Suprapubic skin (tissue), 4 donors: ENCODE data around the gene THPO. TPM values are rescaled to one million over a fixed set of nuclear protein-coding genes. Genes with fewer than 3 reads are reported as not detected.
"Not testable (repeated sequence)": the region's sequence is repeated elsewhere in the genome, so short reads cannot be mapped to it uniquely, and the experiment has no call there.

Experiments used
- DNase-seq, 2 donors: peaks; one replicate each; pipeline ENCODE4 v3.0.0-alpha.2; 2019; ENCODE audit warnings: low spot score in 2 of 2
- H3K27ac ChIP-seq: fragments of 200-600 bp; sonication (generic); one replicate; pipeline ENCODE4 v1.5.1; 2019
- H3K27me3 ChIP-seq: fragments of 200-600 bp; sonication (generic); one replicate; pipeline ENCODE4 v1.5.1; 2019
- H3K36me3 ChIP-seq: fragments of 200-600 bp; sonication (generic); one replicate; pipeline ENCODE4 v1.5.1; 2019
- H3K4me1 ChIP-seq: fragments of 200-600 bp; sonication (generic); one replicate; pipeline ENCODE4 v1.5.1; 2019
- H3K4me3 ChIP-seq: fragments of 200-600 bp; sonication (generic); one replicate; pipeline ENCODE4 v1.5.1; 2019; ENCODE audit warnings: mild to moderate bottlenecking
- H3K9me3 ChIP-seq: fragments of 200-600 bp; sonication (generic); one replicate; pipeline ENCODE4 v1.5.1; 2019
- EP300 ChIP-seq: sonication (generic); formaldehyde crosslinking; IDR thresholded peaks from one replicate; pipeline ENCODE4 v1.6.1; 2017; ENCODE audit warnings: antibody characterized with exemption
- POLR2A ChIP-seq, 2 donors: fragments of 450-650 bp; IDR thresholded peaks; one replicate each; pipeline ENCODE4 v1.6.1; 2017; ENCODE audit warnings: antibody characterized with exemption in 2 of 2, mild to moderate bottlenecking in 2 of 2, moderate library complexity in 2 of 2
- POLR2AphosphoS5 ChIP-seq, 3 donors: sonication (generic); formaldehyde crosslinking; IDR thresholded peaks; one replicate each; pipeline ENCODE4 v1.6.1; 2017; ENCODE audit warnings: antibody characterized with exemption in 3 of 3
- WGBS: methylation state at CpG from one replicate; pipeline ENCODE4 v1.1.5; 2018; 5-methylcytosine and 5-hydroxymethylcytosine counted together
- total RNA-seq, 4 donors: library from RNA; depleted of rRNA; stranded (reverse); fragments of >200 nt; gene quantifications; one replicate each; pipeline ENCODE4 v1.1.0, GENCODE V29; 2016
- TF ChIP-seq, protein P1 (sequence below), 2 donors: fragments of 200-600 bp in 1 of 2; fragments of 450-650 bp in 1 of 2; sonication (generic) in 1 of 2; IDR thresholded peaks; one replicate each; pipeline ENCODE4 v1.5.1; 2016 to 2019; ENCODE audit warnings: antibody characterized with exemption in 2 of 2, mild to moderate bottlenecking in 1 of 2, moderate library complexity in 1 of 2

THPO gene
- total RNA-seq, 4 donors from 2014 or later = 0.93 TPM; not detected in 3

DNA sequence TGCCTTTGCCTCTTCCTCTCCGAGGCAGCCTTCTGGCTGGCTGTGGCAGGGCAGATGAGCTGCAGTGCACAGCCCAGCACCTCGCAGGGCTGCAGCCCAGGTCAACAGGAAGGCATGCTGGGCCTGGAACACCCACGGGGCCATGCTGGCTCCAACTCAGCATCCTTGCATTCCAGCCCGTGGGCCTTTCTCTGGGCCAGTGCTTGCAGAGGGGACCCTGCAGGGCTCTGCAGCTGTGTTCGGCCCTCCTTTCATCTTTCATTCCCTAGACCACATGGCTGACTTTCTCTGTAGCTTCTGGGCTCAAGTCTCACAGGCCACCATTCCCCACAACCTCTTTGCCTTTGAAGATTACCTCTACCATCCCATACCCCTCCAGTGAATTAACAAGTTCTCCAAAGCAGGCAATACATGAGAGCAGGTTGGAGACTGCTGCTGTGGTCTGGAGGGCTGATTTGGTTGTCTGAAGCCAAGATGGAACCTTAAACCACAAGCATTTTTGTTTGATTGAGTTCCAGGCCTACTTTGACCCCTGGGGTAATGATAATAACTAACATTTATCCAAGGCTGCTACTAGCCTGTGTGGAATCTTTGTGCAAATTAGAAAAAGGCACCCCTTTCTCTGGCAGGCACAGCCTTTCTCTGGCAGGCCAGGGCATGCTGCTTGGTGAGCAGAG, 34.7 kb downstream of the THPO start:
- peaks cover 26% of the 10 kb centered on the region for H3K36me3 ChIP-seq
- H3K27ac ChIP-seq = no peak overlapping the region
- H3K4me1 ChIP-seq = peaks cover 52% of the 10 kb centered on the region
- H3K27me3 ChIP-seq = no peaks in the 10 kb centered on the region
- WGBS = 72% methylated on average over 5 of the region's 5 CpGs
- TF ChIP-seq EP300 (no peak), POLR2AphosphoS5 (IDR thresholded peaks at IDR 0.05) (no peak), POLR2A (IDR thresholded peaks at IDR 0.05) (no peak)
- TF ChIP-seq, protein P1, sequence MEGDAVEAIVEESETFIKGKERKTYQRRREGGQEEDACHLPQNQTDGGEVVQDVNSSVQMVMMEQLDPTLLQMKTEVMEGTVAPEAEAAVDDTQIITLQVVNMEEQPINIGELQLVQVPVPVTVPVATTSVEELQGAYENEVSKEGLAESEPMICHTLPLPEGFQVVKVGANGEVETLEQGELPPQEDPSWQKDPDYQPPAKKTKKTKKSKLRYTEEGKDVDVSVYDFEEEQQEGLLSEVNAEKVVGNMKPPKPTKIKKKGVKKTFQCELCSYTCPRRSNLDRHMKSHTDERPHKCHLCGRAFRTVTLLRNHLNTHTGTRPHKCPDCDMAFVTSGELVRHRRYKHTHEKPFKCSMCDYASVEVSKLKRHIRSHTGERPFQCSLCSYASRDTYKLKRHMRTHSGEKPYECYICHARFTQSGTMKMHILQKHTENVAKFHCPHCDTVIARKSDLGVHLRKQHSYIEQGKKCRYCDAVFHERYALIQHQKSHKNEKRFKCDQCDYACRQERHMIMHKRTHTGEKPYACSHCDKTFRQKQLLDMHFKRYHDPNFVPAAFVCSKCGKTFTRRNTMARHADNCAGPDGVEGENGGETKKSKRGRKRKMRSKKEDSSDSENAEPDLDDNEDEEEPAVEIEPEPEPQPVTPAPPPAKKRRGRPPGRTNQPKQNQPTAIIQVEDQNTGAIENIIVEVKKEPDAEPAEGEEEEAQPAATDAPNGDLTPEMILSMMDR (IDR thresholded peaks at IDR 0.05) = no peak
- H3K9me3 ChIP-seq = no peaks in the 10 kb centered on the region
- no peak overlapping the region for H3K4me3 ChIP-seq
- no peak for DNase-seq

DNA sequence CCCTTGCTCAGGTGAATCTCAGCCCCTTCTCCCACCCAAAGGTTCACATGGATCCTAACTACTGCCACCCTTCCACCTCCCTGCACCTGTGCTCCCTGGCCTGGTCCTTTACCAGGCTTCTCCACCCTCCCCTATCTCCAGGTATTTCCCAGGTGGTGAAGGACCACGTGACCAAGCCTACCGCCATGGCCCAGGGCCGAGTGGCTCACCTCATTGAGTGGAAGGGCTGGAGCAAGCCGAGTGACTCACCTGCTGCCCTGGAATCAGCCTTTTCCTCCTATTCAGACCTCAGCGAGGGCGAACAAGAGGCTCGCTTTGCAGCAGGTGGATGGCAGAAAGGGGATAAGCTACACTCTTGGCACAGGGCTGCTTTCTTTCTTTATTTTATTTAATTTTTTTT, 36.1 kb downstream of the THPO start:
- TF ChIP-seq POLR2A (IDR thresholded peaks at IDR 0.05) (no peak), POLR2AphosphoS5 (IDR thresholded peaks at IDR 0.05) (no peak), EP300 (no peak)
- TF ChIP-seq, protein P1 (IDR thresholded peaks at IDR 0.05) = no peak
- no peak overlapping the region for H3K27ac ChIP-seq
- H3K27me3 ChIP-seq = no peaks in the 10 kb centered on the region
- H3K4me1 ChIP-seq = peaks cover 66% of the 10 kb centered on the region
- no peak overlapping the region for H3K4me3 ChIP-seq
- H3K9me3 ChIP-seq = no peaks in the 10 kb centered on the region
- 71% methylated on average over 7 of the region's 7 CpGs for WGBS
- DNase-seq = no peak
- H3K36me3 ChIP-seq = peaks cover 26% of the 10 kb centered on the region

DNA sequence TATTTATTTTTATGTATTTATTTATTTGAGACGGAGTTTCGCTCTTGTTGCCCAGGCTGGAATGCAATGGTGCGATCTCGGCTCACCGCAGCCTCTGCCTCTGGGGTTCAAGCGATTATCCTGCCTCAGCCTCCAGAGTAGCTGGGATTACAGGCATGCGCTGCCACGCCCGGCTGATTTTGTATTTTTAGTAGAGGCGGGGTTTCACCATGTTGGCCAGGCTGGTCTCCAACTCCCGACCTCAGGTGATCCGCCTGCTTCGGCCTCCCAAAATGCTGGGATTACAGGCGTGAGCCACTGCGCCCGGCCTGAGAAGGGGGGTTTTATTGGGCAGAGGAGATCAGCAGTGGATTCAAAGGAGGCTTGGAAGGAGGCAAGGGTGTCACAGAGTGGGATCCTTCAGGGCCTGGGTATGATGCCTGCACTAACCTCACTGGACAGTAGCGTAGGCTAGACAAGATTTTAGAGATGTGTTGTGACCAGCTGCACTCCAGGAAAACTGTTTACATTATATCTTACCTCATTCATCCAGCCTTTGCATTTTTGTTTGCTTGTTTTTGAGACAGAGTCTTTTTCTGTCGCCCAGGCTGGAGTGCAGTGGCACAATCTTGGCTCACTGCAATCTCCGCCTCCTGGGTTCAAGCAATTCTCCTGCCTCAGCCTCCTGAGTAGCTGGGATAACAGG, 38.4 kb downstream of the THPO start:
- H3K4me1 ChIP-seq = peaks cover 68% of the 10 kb centered on the region
- H3K36me3 ChIP-seq = peaks cover 29% of the 10 kb centered on the region
- WGBS = 59% methylated on average over 19 of the region's 19 CpGs
- H3K27ac ChIP-seq = peak overlapping the region; percentile 94
- DNase-seq, H3K9me3 ChIP-seq, H3K27me3 ChIP-seq, H3K4me3 ChIP-seq: not testable (repeated sequence)

DNA sequence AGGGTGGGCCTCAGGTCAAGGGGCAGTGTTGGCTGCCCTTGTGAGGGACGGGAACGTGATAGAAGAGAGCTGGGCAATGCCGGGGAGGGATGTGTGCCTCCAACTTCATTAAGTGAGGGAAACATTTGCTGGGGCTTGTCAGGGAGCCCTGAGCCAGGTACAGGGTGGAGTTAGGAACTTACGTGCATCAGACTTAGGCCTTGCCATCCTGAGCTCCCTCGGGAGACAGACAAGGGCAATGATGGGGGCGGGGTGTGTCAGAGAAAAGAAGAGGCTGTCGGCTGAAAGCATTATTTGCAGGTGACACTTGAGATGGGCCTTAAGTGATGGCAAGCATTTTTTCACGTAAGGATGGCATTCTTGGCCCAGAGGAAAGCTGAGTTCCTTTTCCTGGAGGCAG, 39.0 kb downstream of the THPO start:
- 46% methylated on average over 8 of the region's 8 CpGs for WGBS
- DNase-seq = no peak
- H3K4me3 ChIP-seq = peak overlapping the region; percentile 37
- H3K9me3 ChIP-seq = no peaks in the 10 kb centered on the region
- TF ChIP-seq POLR2A (IDR thresholded peaks at IDR 0.05) = no peak
- TF ChIP-seq, protein P1 (IDR thresholded peaks at IDR 0.05) = no peak
- peaks cover 28% of the 10 kb centered on the region for H3K36me3 ChIP-seq
- no peaks in the 10 kb centered on the region for H3K27me3 ChIP-seq
- peak overlapping the region; percentile 94 for H3K27ac ChIP-seq
- peaks cover 70% of the 10 kb centered on the region for H3K4me1 ChIP-seq

DNA sequence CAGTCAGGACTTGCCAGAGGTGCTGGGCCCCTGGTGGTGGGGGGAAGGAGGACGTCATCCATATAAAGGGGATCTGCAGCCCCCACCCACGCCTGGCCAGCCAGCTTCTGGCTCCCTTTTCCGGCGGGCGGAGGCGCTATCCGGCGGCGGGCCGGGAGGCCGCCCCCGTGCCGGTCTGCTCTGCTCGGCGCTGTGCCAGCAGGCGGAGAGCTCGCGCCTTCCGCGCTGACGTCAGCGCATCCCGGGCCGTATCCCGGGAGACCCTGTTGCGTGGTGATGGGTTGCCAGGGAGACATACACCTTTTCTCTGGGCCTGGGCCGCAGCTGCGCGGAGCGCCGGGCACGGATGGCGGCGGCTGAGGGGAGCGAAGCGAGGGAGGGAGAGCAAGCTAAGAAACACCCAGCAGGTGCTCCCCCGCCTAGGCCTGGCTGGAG, 39.5 kb downstream of the THPO start:
- no peaks in the 10 kb centered on the region for H3K27me3 ChIP-seq
- peak in 1 of 2 donors; percentile 85 for DNase-seq
- TF ChIP-seq, protein P1 (IDR thresholded peaks at IDR 0.05) = no peak
- H3K9me3 ChIP-seq = no peaks in the 10 kb centered on the region
- H3K4me1 ChIP-seq = peaks cover 70% of the 10 kb centered on the region
- peak overlapping the region; percentile 37 for H3K4me3 ChIP-seq
- WGBS = 12% methylated on average over 8 of the region's 37 CpGs
- peak overlapping the region; percentile 94 for H3K27ac ChIP-seq
- H3K36me3 ChIP-seq = peaks cover 28% of the 10 kb centered on the region
